GM12865 (cell line): Measurements from ENCODE around the gene ENTR1.

Source experiments
- DNase-seq: peaks from one replicate; pipeline ENCODE4 v3.0.0; 2010; ENCODE audit warnings: low read depth
- H3K4me3 ChIP-seq: 2 replicates; pipeline ENCODE4 v1.5.1; 2011; ENCODE audit warnings: mild to moderate bottlenecking, low read depth, low read length, control low read depth
- TF ChIP-seq, protein P1 (sequence below): IDR thresholded peaks from 2 replicates; pipeline ENCODE4 v1.5.1; 2011; ENCODE audit warnings: low read length, control low read depth, low read depth, inconsistent platforms; ENCODE audit not compliant: insufficient read depth; ENCODE audit errors: missing control alignments

Gene ENTR1

DNA sequence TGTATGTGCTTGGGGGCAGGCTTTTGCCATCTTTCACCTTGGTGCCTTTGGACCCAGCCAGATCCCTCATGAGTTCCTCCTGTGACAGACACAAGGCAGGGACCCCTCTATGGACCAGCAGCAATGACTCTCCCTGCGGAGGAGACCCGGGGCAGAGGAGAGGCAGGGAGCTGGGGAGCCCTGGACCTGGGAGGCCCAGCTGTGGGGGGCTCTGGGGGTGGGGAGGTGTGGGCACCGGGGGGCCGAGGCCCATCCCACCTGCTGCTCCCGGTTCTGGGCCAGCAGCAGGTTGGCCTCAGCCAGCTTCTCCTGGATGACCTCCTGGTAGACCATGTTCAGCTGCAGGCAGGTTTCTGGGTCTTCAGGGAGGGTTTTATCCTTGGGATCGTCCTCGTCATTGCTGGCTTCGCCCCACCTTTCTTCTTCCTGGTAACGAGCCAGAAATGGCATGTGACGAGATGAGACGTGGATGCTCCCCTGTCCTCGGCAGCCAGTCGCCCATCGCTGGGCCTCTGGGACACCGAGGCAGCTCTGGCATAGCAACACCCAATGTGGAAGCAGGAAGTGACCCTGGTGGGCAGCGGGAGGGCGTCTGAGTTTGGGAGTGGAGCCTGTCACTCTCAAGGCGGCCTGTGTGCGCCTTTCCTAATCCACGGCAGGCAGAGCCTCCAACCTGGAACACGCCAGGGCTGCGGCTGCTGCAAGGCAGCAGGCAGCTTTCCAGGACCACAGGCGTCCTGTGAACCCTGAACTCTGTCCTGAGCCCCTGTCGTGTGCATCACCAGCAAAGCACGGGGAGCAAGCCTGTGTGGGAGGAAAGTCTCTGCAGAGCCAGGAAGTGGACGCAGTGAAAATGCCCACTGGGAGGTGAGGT lies 14.8 kb downstream of the ENTR1 start:
- H3K4me3 ChIP-seq: no peak overlapping the region
- DNase-seq: no peak
- TF ChIP-seq, protein P1, sequence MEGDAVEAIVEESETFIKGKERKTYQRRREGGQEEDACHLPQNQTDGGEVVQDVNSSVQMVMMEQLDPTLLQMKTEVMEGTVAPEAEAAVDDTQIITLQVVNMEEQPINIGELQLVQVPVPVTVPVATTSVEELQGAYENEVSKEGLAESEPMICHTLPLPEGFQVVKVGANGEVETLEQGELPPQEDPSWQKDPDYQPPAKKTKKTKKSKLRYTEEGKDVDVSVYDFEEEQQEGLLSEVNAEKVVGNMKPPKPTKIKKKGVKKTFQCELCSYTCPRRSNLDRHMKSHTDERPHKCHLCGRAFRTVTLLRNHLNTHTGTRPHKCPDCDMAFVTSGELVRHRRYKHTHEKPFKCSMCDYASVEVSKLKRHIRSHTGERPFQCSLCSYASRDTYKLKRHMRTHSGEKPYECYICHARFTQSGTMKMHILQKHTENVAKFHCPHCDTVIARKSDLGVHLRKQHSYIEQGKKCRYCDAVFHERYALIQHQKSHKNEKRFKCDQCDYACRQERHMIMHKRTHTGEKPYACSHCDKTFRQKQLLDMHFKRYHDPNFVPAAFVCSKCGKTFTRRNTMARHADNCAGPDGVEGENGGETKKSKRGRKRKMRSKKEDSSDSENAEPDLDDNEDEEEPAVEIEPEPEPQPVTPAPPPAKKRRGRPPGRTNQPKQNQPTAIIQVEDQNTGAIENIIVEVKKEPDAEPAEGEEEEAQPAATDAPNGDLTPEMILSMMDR: no peak

DNA sequence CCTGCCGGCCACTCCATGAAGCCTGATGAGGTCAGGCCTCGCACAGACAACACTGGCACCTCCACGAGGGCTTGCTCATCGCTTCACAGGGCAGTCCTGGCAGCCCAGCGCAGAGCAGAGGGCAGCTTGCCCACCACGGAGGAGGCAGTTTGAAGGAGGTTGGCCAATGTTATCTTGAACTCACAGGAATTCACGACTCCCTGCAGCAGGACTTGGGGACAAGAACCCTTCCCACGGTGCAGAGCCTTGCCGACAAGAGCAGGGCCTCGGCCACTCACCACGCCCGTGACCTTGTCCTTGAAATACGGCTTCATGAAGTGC lies 15.4 kb downstream of the ENTR1 start:
- DNase-seq: no peak
- H3K4me3 ChIP-seq: no peak overlapping the region
- TF ChIP-seq, protein P1: no peak

- TF ChIP-seq, protein P1: no peak
- no peak overlapping the region for H3K4me3 ChIP-seq
- DNase-seq: no peak
These were observed 15.9 kb downstream of the ENTR1 start for GRCh38 chr9:136394312-136395019.

GRCh38 chr9:136393531-136393930 lies 16.9 kb downstream of the ENTR1 start:
- DNase-seq: no peak
- TF ChIP-seq, protein P1: no peak
- H3K4me3 ChIP-seq: no peak overlapping the region

DNA sequence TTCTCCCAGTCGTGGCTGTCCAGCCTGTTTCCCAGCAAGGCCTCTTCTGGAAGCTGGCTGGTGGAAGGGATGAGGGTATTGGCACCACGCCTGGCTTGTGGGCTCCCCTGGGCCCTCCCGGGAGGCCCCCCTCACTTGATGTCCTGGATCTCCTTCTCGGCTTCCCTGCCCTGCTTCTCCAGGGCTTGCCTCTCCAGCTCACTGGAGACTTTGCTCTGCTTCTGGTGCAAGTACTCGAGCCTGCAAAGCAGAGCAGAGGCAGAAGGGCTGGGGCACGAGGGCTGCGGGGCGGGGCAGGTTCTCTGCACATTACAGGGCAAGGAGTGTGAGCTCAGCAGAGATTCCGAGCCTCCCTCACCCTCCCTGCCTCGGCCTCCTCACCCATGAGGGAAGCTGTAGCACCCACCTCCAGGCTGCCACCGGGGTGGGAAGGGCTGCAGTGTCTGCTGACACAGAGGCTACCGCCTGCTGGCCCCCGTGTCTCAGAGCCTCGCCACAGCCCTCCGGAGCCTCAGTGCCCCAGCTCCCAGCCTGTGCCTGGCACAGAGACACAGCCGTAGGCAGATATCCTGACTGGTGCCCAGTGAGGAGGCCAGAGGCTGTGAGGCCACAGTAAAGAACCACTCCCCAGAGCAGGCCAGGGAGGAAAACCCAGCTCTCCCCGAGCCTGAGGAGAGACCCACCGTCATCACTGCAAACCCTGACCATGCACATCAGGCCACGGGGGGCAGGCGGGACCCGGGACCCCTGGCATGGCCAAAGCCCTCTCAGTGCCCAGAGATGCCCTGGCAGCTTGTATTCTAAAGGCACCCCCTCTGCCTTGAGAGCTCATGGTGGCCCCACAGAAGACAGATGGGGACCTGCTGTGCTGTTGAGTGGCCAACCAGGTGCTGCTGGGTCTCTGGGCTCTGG lies 17.6 kb downstream of the ENTR1 start:
- no peak for DNase-seq
- no peak overlapping the region for H3K4me3 ChIP-seq
- TF ChIP-seq, protein P1: no peak

DNA sequence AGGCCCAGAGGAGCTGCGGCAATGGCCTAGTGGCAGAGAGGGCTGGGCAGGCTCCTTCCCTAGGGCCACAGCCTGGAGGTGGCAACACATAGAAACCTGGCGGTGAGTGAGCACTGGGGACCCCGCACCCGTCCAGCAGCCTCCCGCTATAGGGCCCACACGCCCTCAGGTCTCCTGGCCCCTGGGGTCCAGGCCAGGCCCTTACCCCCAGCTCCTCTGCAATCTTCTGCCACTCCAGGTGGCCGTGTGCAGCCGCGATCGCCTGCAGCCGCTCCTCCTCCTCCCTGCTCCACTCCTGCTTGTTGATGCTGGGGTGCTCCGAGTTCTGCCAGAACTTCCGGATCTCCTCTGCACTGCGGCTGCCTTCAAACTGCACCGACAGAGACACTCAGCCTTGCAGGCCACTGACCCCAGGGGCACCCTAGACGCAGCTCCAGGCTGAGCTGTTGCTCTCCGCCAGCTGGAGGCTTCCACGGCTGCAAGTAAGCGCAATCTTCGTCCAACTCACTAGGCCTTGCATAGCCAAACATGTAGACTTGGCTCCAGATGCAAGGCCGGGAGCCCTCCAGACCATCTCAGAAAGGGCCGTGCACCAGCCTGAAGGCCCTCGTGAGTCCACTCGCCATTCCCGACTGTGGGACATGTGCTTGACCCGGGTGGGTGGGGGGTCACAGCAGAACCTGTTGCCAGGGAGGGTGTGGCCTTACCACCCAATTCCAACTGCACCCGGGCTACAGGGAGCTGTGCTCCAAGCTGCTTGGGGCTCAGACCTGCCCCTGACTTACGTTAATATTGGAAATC lies 18.5 kb downstream of the ENTR1 start:
- DNase-seq: no peak
- H3K4me3 ChIP-seq: no peak overlapping the region
- TF ChIP-seq, protein P1: no peak
